GM12878 (cell line): ENCODE measurements around the gene PLXNC1. TPM values are rescaled to one million over a fixed set of nuclear protein-coding genes. Genes with fewer than 3 reads are reported as not detected.

ENCODE experiments used
- ATAC-seq: fragments of 200-7000 bp; cut with Tn5 transposase; 3 replicates; pipeline ENCODE4 v1.9.1; 2020; ENCODE audit warnings: mild to moderate bottlenecking, moderate library complexity
- BruUV-seq: library from RNA; stranded (reverse); fragments of 400-500 nt; replicated peaks from 2 replicates; lab custom pipeline; 2021; lab: Mats Ljungman, UMichigan
- CTCF ChIA-PET: fragments of 300-600 bp; sonication (Branson Sonifier 250); formaldehyde crosslinking; extraction: SDS; loops from one replicate; lab custom pipeline; 2021; ENCODE audit warnings: inconsistent platforms; lab: Yijun Ruan, JAX
- POLR2A ChIA-PET: fragments of 350-600 bp; formaldehyde crosslinking; extraction: SDS; loops from one replicate; lab custom pipeline; 2021; ENCODE audit warnings: inconsistent platforms; lab: Charles Lee
- RAD21 ChIA-PET: fragments of 300-600 bp; sonication (Branson Sonifier 250); formaldehyde crosslinking; loops from one replicate; lab custom pipeline; 2023; ENCODE audit warnings: antibody characterized with exemption; ENCODE audit not compliant: unreplicated experiment; lab: Charles Lee
- SMC1A ChIA-PET: fragments of 300-600 bp; sonication (Branson Sonifier 250); formaldehyde crosslinking; loops from one replicate; lab custom pipeline; 2023; ENCODE audit not compliant: unreplicated experiment, uncharacterized antibody; lab: Charles Lee
- DNase-seq: peaks from one replicate; pipeline ENCODE4 v3.0.0-alpha.2; 2011; ENCODE audit warnings: low read depth, low spot score
- FAIRE-seq: peaks from 3 replicates; lab custom pipeline; 2011; peaks lifted over from hg19 to GRCh38; lab: Jason Lieb, UNC
- H2AFZ ChIP-seq: 2 replicates; pipeline ENCODE4 v1.6.0; 2011; ENCODE audit warnings: low read depth, low read length, control low read depth; ENCODE audit not compliant: control insufficient read depth
- H3K27ac ChIP-seq: 2 replicates; pipeline ENCODE4 v1.5.1; 2011; ENCODE audit warnings: control low read depth; ENCODE audit not compliant: control insufficient read depth, insufficient read depth
- H3K27me3 ChIP-seq, 2 experiments: replicated peaks in 1 of 2; 2 replicates each; pipeline versions ENCODE4 v1.6.0 to v1.6.1; 2011; ENCODE audit warnings: low read length in 1 of 2; ENCODE audit not compliant: control insufficient read depth in 2 of 2, insufficient read depth in 2 of 2
- H3K36me3 ChIP-seq, 2 experiments: 2 replicates each; pipeline ENCODE4 v1.5.1; 2011; ENCODE audit warnings: low read length in 1 of 2; ENCODE audit not compliant: control insufficient read depth in 2 of 2, insufficient read depth in 2 of 2
- H3K4me1 ChIP-seq: 2 replicates; pipeline ENCODE4 v1.6.1; 2011; ENCODE audit warnings: mild to moderate bottlenecking, low read length, moderate library complexity, mixed read lengths; ENCODE audit not compliant: control insufficient read depth, insufficient read depth
- H3K4me2 ChIP-seq: 2 replicates; pipeline ENCODE4 v1.6.0; 2011; ENCODE audit warnings: control low read depth; ENCODE audit not compliant: control insufficient read depth, insufficient read depth
- H3K4me3 ChIP-seq: fragments of 200-600 bp; sonication (generic); 2 replicates; pipeline ENCODE4 v1.5.1; 2016
- H3K79me2 ChIP-seq: 2 replicates; pipeline ENCODE4 v1.6.0; 2011; ENCODE audit warnings: low read length; ENCODE audit not compliant: control insufficient read depth, insufficient read depth
- H3K9ac ChIP-seq: 2 replicates; pipeline ENCODE4 v1.8.0; 2011; ENCODE audit warnings: low read length, control low read depth, mixed read lengths; ENCODE audit not compliant: control insufficient read depth, insufficient read depth
- H3K9me3 ChIP-seq: replicated peaks from 3 replicates; pipeline ENCODE4 v1.5.1; 2011; ENCODE audit warnings: mild to moderate bottlenecking, low read length; ENCODE audit not compliant: control insufficient read depth, insufficient read depth
- H4K20me1 ChIP-seq: 2 replicates; pipeline ENCODE4 v1.6.0; 2011; ENCODE audit not compliant: control insufficient read depth, insufficient read depth
- BCL3 ChIP-seq: IDR thresholded peaks from 2 replicates; pipeline ENCODE4 v1.6.1; 2011; ENCODE audit warnings: borderline replicate concordance, low read depth, mild to moderate bottlenecking, moderate library complexity, low read length; ENCODE audit not compliant: insufficient read depth, poor library complexity, severe bottlenecking
- EP300 ChIP-seq, 2 experiments: fragments of 150-350 bp in 1 of 2; IDR thresholded peaks; 2 replicates each; pipeline ENCODE4 v1.6.1; 2011 to 2012; ENCODE audit warnings: low read depth in 2 of 2, low read length in 2 of 2, borderline replicate concordance in 1 of 2, improper control_type of control experiment in 1 of 2, inconsistent platforms in 1 of 2; ENCODE audit not compliant: control insufficient read depth in 1 of 2
- FOXM1 ChIP-seq: IDR thresholded peaks from 2 replicates; pipeline ENCODE4 v1.6.1; 2012; ENCODE audit warnings: low read depth, mild to moderate bottlenecking, inconsistent platforms, low read length, moderate library complexity
- MLLT1 ChIP-seq: fragments of 450-650 bp; IDR thresholded peaks from 2 replicates; pipeline ENCODE4 v1.6.1; 2016; ENCODE audit warnings: mild to moderate bottlenecking
- NFYA ChIP-seq: IDR thresholded peaks from 2 replicates; pipeline ENCODE4 v1.6.1; 2011; ENCODE audit warnings: low read depth, mild to moderate bottlenecking, low read length, improper control_type of control experiment, borderline replicate concordance
- PAX8 ChIP-seq: fragments of 450-650 bp; IDR thresholded peaks from 2 replicates; pipeline ENCODE4 v1.6.1; 2017; ENCODE audit warnings: mild to moderate bottlenecking, moderate library complexity
- POLR2AphosphoS2 ChIP-seq: IDR thresholded peaks from 2 replicates; pipeline ENCODE4 v1.6.1; 2011; ENCODE audit warnings: low read depth, mild to moderate bottlenecking, low read length, improper control_type of control experiment, moderate library complexity
- RB1 ChIP-seq: fragments of 450-650 bp; formaldehyde crosslinking; IDR thresholded peaks from 2 replicates; pipeline ENCODE4 v1.6.1; 2017; ENCODE audit warnings: mild to moderate bottlenecking, borderline replicate concordance
- SRF ChIP-seq, 2 experiments: IDR thresholded peaks; 2 replicates each; pipeline ENCODE4 v1.6.1; 2011; ENCODE audit warnings: low read depth in 2 of 2, low read length in 2 of 2, mild to moderate bottlenecking in 1 of 2, moderate library complexity in 1 of 2
- ZBED1 ChIP-seq: IDR thresholded peaks from 2 replicates; pipeline ENCODE4 v1.6.1; 2016; ENCODE audit warnings: borderline replicate concordance
- ZBTB11 ChIP-seq: fragments of 450-650 bp; formaldehyde crosslinking; IDR thresholded peaks from 2 replicates; pipeline ENCODE4 v1.5.0; 2022; ENCODE audit warnings: mild to moderate bottlenecking, missing genetic modification characterization
- ZNF24 ChIP-seq: fragments of 450-650 bp; IDR thresholded peaks from 2 replicates; pipeline ENCODE4 v1.6.1; 2017; ENCODE audit warnings: antibody characterized with exemption, mild to moderate bottlenecking
- whole genome bisulfite sequencing: methylation state at CpG from one replicate; pipeline ENCODE4 v1.1.6; 2016; ENCODE audit warnings: low lambda C conversion rate; ENCODE audit not compliant: insufficient replicate concordance, insufficient coverage; ENCODE audit errors: missing lambda C conversion rate; 5-methylcytosine and 5-hydroxymethylcytosine counted together
- in situ Hi-C: fragments of 300-500 bp; cut with MboI; formaldehyde crosslinking; loops from 9 replicates; pipeline ENCODE4 v1.14.3; 2018; ENCODE audit warnings: mixed read lengths
- intact Hi-C: fragments of 100-400 bp; cut with micrococcal nuclease; formaldehyde crosslinking; loops from one replicate; pipeline ENCODE4 v1.14.2; 2022; ENCODE audit not compliant: unreplicated experiment
- polyA plus RNA-seq, 11 experiments: library from polyadenylated mRNA; depleted of rRNA in 4 of 11; unstranded in 6 of 11; stranded (reverse) in 5 of 11; fragments of >200 nt; fragmentation: Nextera tagmentation in 4 of 11; fragmentation: Illumina TruSeq in 1 of 11; extraction: Ambion mirVana in 4 of 11; extraction: Trizol in 1 of 11; gene quantifications; 1 replicate in 1 of 11; 2 replicates in 10 of 11; pipeline versions ENCODE4 v1.2.1 to v1.2.3, GENCODE V29; 2011 to 2016; ENCODE audit warnings: inconsistent platforms in 2 of 11, missing spikeins in 2 of 11, low read depth in 1 of 11
- total RNA-seq, 4 experiments: library from RNA; depleted of rRNA in 3 of 4; stranded (reverse); fragments of >200 nt in 3 of 4; fragmentation: Illumina TruSeq in 1 of 4; extraction: Trizol in 1 of 4; gene quantifications; 2 replicates each; pipeline versions ENCODE4 v1.2.1 to v1.2.3, GENCODE V29; 2013 to 2021

Gene PLXNC1
- total and polyA plus RNA-seq, 10 of the 15 experiments (the other 5 are each of a cell fraction or from before 2014, with no cell fraction given) = 5.2 to 41.2 (median 24.6) TPM

DNA sequence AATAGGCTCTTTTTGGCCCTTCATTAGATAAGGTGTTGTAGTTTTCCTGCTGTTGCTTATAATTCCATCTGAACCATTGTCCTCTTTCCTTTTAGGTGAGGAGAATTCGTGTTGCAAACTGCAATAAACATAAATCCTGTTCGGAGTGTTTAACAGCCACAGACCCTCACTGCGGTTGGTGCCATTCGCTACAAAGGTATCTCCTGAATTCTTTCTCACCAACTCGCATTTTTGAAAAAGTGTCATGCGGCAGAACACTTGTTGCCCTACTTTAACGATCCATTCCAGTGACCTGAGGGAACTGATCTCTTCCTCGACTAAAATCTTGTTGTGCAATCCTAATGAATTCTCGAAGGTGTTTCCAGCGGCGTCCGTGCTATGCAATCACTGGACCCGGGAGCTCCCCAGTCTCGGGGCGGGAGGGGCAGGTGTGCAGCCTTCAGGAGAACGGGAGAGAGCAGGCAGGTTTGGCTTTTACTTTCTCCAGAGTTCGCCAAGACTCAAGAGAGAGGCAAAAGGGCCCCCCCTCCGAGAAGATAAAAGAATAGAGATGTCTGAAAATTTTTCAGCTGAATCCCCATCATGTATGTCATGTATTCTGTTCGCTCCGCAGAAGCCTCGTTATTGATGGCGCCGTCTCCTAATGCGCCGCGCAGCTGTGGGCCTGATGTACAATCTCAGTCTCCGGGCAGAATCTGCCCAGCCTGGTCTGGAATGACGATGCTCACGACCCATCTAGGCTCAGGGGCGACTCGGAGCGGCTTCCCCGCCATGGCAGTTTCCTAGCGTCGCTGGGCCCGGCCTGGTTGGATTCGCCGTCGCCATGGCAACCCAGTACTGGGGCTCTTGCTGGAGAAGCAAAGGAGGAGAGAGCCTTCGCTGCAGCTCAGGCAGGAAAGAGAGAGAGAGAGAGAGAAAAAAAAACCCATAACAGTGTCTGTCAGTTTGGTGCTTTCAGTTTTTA is 38.2 kb downstream of the PLXNC1 start (continued):
- no peak for TF ChIP-seq ZBTB11

GRCh38 chr12:94187361-94187760 is 39.0 kb downstream of the PLXNC1 start:
- in situ Hi-C loops = no loop called here
- ChIA-PET SMC1A (interaction anchor here (1.1 to 1.2 kb wide), 2 partner anchors 10 to 13 kb away, joined by 4 to 9 read pairs; no protein-coding TSS in a partner anchor), POLR2A (interaction anchor here (0.5 to 0.7 kb wide), 2 partner anchors 21 to 26 kb away, joined by 3 read pairs; no protein-coding TSS in a partner anchor), RAD21 (interaction anchor here (0.6 to 1.3 kb wide), 2 partner anchors 9 to 230 kb away, joined by 3 to 4 read pairs; no protein-coding TSS in a partner anchor), CTCF (interaction anchor here (1.2 kb wide), 1 partner anchor 9 kb away, joined by 4 read pairs; no protein-coding TSS in a partner anchor)
- no peak overlapping the region for H3K9ac ChIP-seq
- intact Hi-C loops = no loop called here
- no peak overlapping the region for H3K27ac ChIP-seq
- no peak overlapping the region for H2AFZ ChIP-seq
- no peak for FAIRE-seq
- no peak overlapping the region for H3K4me3 ChIP-seq
- WGBS = 94% methylated on average over 12 of the region's 12 CpGs
- H3K79me2 ChIP-seq = no peaks in the 10 kb centered on the region; the same call in 1 of the 2 replicates
- no peaks in the 10 kb centered on the region for H4K20me1 ChIP-seq
- DNase-seq = no peak
- peaks cover 10% of the 10 kb centered on the region; the same call in 2 of the 3 replicates for H3K9me3 ChIP-seq
- no peak overlapping the region for H3K4me2 ChIP-seq
- H3K36me3 ChIP-seq = peaks cover 1 to 29% of the 10 kb centered on the region in 2 experiments; a peak in 3 of 4 replicates
- TSS peak; percentile 60 for BruUV-seq
- peaks cover 17% of the 10 kb centered on the region for H3K4me1 ChIP-seq
- ATAC-seq = no peak
- H3K27me3 ChIP-seq = no peaks in the 10 kb centered on the region
- TF ChIP-seq NFYA (no peak), PAX8 (no peak), FOXM1 (no peak), RB1 (no peak), SRF (IDR thresholded peaks at IDR 0.05; ENCODE audit: low read depth in 2 of 2, low read length in 2 of 2) (no peak), EP300 (IDR thresholded peaks at IDR 0.05; ENCODE audit: borderline replicate concordance in 1 of 2, control insufficient read depth in 1 of 2, low read depth in 2 of 2, low read length in 2 of 2) (no peak), ZBED1 (no peak), MLLT1 (no peak), ZNF24 (no peak), BCL3 (no peak), POLR2AphosphoS2 (no peak)
